Activated CD4-positive, alpha-beta T cell treated with anti-CD3 and anti-CD28 coated beads, Interleukin-2, amount 10 ng/mL, durations not matched to agents 24 days and 14 days (primary cell): ENCODE data around the gene ANKH. TPM values are rescaled to one million over a fixed set of nuclear protein-coding genes. Genes with fewer than 3 reads are reported as not detected.

Source experiments
- total RNA-seq: library from RNA; stranded (reverse); gene quantifications from 2 replicates; pipeline ENCODE4 v1.2.3, GENCODE V29; 2022

The ANKH gene
- total RNA-seq, 1 donor from 2014 or later: 46.7 TPM

Other genes with a start within 250 kb of the ANKH start
- 52.5 and 62.1 TPM in 2 replicates for gene OTULIN, start 207.1 kb downstream of the ANKH start, total RNA-seq